ENCODE data around the gene MAN2C1. TPM values are rescaled to one million over a fixed set of nuclear protein-coding genes. Genes with fewer than 3 reads are reported as not detected.
A peak's percentile ranks its signal among the peaks of the same experiment; 100 is the strongest.
"Not testable (repeated sequence)": the region's sequence is repeated elsewhere in the genome, so short reads cannot be mapped to it uniquely, and the experiment has no call there.

MAN2C1 gene
- total and polyA plus RNA-seq, 2 experiments from 2014 or later: 53.0 to 110 TPM

DNA sequence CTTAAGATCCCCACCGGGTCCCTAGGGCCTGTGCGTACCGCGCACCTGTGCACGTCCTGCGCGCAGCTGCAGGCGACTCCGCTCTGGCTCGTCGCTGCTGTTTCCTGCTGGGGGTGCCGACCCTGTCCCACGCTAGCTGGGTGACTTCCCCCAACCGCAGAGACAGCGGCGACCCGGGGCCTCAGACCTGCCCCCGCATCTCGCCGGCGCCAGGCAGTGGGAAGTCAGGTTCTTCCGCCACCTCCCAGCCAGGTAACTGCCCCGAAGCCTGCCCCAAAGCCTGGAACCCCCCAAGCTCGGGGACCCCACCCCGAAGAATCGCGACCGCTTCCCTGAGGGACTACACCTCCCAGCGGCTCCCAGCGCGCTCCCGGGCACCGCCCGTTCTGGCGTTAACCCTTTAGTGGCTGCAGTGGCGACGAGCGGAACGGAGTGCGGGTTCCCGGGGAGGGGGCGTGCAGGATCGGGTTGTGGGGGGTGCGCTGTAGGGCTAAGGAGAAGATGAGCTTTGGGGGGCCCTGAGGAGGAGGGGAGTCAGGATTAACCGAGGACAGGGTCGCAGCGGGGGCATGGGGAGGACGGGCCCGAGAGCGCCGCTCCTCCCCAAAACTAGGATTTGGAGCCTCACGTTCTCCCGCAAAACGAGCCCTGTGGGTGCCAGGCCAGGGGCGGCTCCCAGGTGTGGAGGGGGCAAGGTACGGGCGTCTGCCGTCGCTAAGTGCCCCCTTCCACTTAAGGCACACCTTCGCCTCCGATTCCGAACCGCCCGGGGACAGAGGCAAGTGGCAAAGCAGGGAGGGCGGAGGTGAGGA, 21.0 kb downstream of the MAN2C1 start:
- 2 to 5% methylated on average over 46 to 62 of the region's 65 CpGs for WGBS, 2 experiments (ENCODE audit: low coverage in 1 of 2, low lambda C conversion rate in 2 of 2, missing lambda C conversion rate in 2 of 2)
- no peak overlapping the region for H3K27ac ChIP-seq

DNA sequence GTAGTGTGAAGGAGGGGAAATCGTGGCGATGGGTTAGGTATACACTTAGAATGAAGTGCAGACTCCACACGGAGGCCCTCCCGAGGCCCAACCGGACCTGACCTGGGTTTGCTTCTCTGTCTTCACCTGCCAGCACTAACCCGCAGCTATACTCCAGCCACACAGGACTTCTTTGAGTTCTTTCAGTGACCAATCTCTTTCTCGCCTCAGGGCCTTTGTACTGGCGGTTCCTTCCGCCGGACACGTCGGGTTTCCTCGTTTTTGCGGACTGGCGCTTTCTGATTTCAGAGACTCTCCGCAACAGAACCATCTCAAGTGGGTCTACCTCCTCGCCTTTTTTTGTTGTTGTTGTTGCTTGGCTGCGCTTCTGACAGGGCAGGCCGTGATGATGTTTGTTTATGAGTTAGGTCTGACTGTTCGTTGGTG, 21.6 kb downstream of the MAN2C1 start, which contains the start of gene NEIL1:
TSS of gene NEIL1 (plus strand) at position 244 of the 426 bp plus-strand sequence. CDS start 1,867 bp downstream, outside the sequence.
- no peaks in the 10 kb centered on the region for H3K9me3 ChIP-seq (ENCODE audit: low read depth)
- peak within 1 kb of the TSS; percentile 80 for H3K4me3 ChIP-seq
- H3K27ac ChIP-seq: no peak within 1 kb of the TSS
- H4K20me1 ChIP-seq (ENCODE audit: insufficient read depth): no peaks in the 10 kb centered on the region
- H3K27me3 ChIP-seq (replicated peaks; ENCODE audit: insufficient read depth): no peaks in the 10 kb centered on the region
- in situ Hi-C loops (cut with MboI): no loop called here
- TF ChIP-seq EZH2phosphoT487 (IDR thresholded peaks at IDR 0.05; ENCODE audit: insufficient read depth, low read depth) (no peak), EZH2 (IDR thresholded peaks at IDR 0.05; ENCODE audit: insufficient read depth, poor library complexity, severe bottlenecking) (no peak)
- H3K4me2 ChIP-seq (ENCODE audit: unreplicated experiment): peak within 1 kb of the TSS; percentile 93
- no peaks in the 10 kb centered on the region for H3K9me2 ChIP-seq (ENCODE audit: insufficient read depth)
- H2AFZ ChIP-seq: peak within 1 kb of the TSS; percentile 92
- no peaks in the 10 kb centered on the region for H3K4me1 ChIP-seq (ENCODE audit: insufficient read depth)
- 28 to 34% methylated on average over 20 of the region's 20 CpGs for WGBS, 2 experiments (ENCODE audit: low coverage in 1 of 2, low lambda C conversion rate in 2 of 2, missing lambda C conversion rate in 2 of 2)
- peak within 1 kb of the TSS; percentile 76 for H3K9ac ChIP-seq
- DNase-seq: no peak
- peaks cover 11% of the 10 kb centered on the region for H3F3A ChIP-seq (ENCODE audit: insufficient read depth)
- H3K79me2 ChIP-seq (ENCODE audit: insufficient read depth): no peaks in the 10 kb centered on the region
- no peaks in the 10 kb centered on the region for H3K36me3 ChIP-seq (ENCODE audit: low read depth)

More for the DNA sequence above, 21.0 kb downstream of the MAN2C1 start:
- Histone ChIP-seq H3K4me3 (peak overlapping the region; percentile 80), H3K4me1 (ENCODE audit: insufficient read depth) (no peaks in the 10 kb centered on the region), H2AFZ (peak overlapping the region; percentile 92), H3K79me2 (ENCODE audit: insufficient read depth) (no peaks in the 10 kb centered on the region), H3F3A (ENCODE audit: insufficient read depth) (peaks cover 11% of the 10 kb centered on the region), H3K9me3 (ENCODE audit: low read depth) (no peaks in the 10 kb centered on the region), H3K9me2 (ENCODE audit: insufficient read depth) (no peaks in the 10 kb centered on the region), H3K4me2 (ENCODE audit: unreplicated experiment) (peak overlapping the region; percentile 93), H3K9ac (peak overlapping the region; percentile 76), H4K20me1 (ENCODE audit: insufficient read depth) (no peaks in the 10 kb centered on the region), H3K27me3 (replicated peaks; ENCODE audit: insufficient read depth) (no peaks in the 10 kb centered on the region), H3K36me3 (ENCODE audit: low read depth) (no peaks in the 10 kb centered on the region)
- DNase-seq: peak; percentile 60
- in situ Hi-C loops (cut with MboI): no loop called here
- TF ChIP-seq EZH2phosphoT487 (IDR thresholded peaks at IDR 0.05; ENCODE audit: insufficient read depth, low read depth) (no peak), EZH2 (IDR thresholded peaks at IDR 0.05; ENCODE audit: insufficient read depth, poor library complexity, severe bottlenecking) (no peak)

DNA sequence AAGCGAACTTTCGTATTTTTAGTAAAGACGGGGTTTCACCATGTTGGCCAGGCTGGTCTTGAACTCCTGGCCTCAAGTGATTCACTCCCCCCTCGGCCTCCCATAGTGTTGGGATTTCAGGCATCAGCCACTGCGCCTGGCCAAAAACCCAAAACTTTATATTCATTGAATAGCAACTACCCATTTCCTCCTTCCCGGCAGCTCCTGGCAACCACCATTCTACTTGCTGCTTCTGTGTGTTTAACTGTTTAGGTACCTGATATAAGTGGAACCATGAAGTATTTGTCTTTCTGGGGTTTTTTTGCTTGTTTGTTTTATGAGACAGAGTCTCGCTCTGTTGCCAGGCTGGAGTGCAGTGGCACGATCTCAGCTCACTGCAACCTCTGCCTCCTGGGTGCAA, 24.5 kb downstream of the MAN2C1 start:
- H4K20me1 ChIP-seq (ENCODE audit: insufficient read depth); H3K4me3 ChIP-seq; in situ Hi-C loops (cut with MboI); H3K4me1 ChIP-seq (ENCODE audit: insufficient read depth); H3K27me3 ChIP-seq (replicated peaks; ENCODE audit: insufficient read depth); H3K79me2 ChIP-seq (ENCODE audit: insufficient read depth); H3K9me2 ChIP-seq (ENCODE audit: insufficient read depth); H3K36me3 ChIP-seq (ENCODE audit: low read depth); H3K9me3 ChIP-seq (ENCODE audit: low read depth); DNase-seq; H3K27ac ChIP-seq; H3K9ac ChIP-seq; H2AFZ ChIP-seq; H3K4me2 ChIP-seq (ENCODE audit: unreplicated experiment): not testable (repeated sequence)
- 33% methylated on average over 8 of the region's 8 CpGs for WGBS, 2 experiments (ENCODE audit: low coverage in 1 of 2, low lambda C conversion rate in 2 of 2, missing lambda C conversion rate in 2 of 2)
- H3F3A ChIP-seq (ENCODE audit: insufficient read depth): peaks cover 11% of the 10 kb centered on the region

DNA sequence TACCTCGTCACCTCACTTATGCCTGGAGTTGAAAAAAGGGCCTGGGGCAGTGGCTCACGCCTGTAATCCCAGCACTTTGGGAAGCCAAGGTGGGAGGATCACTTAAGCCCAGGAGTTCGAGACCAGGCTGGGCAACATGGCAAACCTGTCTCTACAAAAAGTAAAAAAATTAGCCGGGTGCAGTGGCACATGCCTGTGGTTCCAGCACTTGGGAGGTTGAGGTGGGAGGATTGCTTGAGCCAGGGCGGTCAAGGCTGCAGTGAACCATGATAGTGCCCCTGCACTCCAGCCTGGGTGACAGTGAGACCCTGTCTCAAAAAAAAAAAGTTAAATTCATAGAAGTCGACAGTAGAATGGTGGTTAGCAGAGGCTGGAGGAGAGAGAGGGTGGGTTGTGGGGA, 26.2 kb downstream of the MAN2C1 start:
- no peaks in the 10 kb centered on the region for H3K9me3 ChIP-seq (ENCODE audit: low read depth)
- H3K27me3 ChIP-seq (replicated peaks; ENCODE audit: insufficient read depth): no peaks in the 10 kb centered on the region
- no peaks in the 10 kb centered on the region; the same call in 1 of the 2 replicates for H3K36me3 ChIP-seq (ENCODE audit: low read depth)
- no peaks in the 10 kb centered on the region for H3K4me1 ChIP-seq (ENCODE audit: insufficient read depth)
- in situ Hi-C loops (cut with MboI): no loop called here
- peaks cover 1% of the 10 kb centered on the region for H3K79me2 ChIP-seq (ENCODE audit: insufficient read depth)
- H4K20me1 ChIP-seq (ENCODE audit: insufficient read depth): no peaks in the 10 kb centered on the region
- H2AFZ ChIP-seq: no peak overlapping the region
- TF ChIP-seq EZH2 (IDR thresholded peaks at IDR 0.05; ENCODE audit: insufficient read depth, poor library complexity, severe bottlenecking): no peak
- TF ChIP-seq EZH2phosphoT487 (IDR thresholded peaks at IDR 0.05; ENCODE audit: insufficient read depth, low read depth): no peak
- no peak overlapping the region for H3K9ac ChIP-seq
- DNase-seq: no peak
- no peak overlapping the region for H3K27ac ChIP-seq
- peaks cover 11% of the 10 kb centered on the region for H3F3A ChIP-seq (ENCODE audit: insufficient read depth)
- H3K4me2 ChIP-seq (ENCODE audit: unreplicated experiment): no peak overlapping the region
- H3K9me2 ChIP-seq (ENCODE audit: insufficient read depth): no peaks in the 10 kb centered on the region
- 98% methylated on average over 6 of the region's 6 CpGs for WGBS, 2 experiments (ENCODE audit: low coverage in 1 of 2, low lambda C conversion rate in 2 of 2, missing lambda C conversion rate in 2 of 2)
- H3K4me3 ChIP-seq: no peak overlapping the region

All from GM23248 (cell line).